Transverse colon (tissue), 3 donors: ENCODE results near the gene VWA3A.

Experiments
- CTCF ChIP-seq, 5 experiments: fragments of 200-600 bp in 3 of 5; fragments of 450-650 bp in 2 of 5; sonication (generic) in 3 of 5; IDR thresholded peaks; 1 replicate in 2 of 5; 2 replicates in 3 of 5; pipeline ENCODE4 v1.5.1; 2016 to 2017; ENCODE audit warnings: antibody characterized with exemption in 5 of 5, inconsistent platforms in 3 of 5, mild to moderate bottlenecking in 2 of 5, moderate library complexity in 1 of 5
- POLR2A ChIP-seq: fragments of 450-650 bp; IDR thresholded peaks from one replicate; pipeline ENCODE4 v1.6.1; 2016; ENCODE audit warnings: antibody characterized with exemption, mild to moderate bottlenecking, moderate library complexity

- TF ChIP-seq CTCF (IDR thresholded peaks at IDR 0.05): no peak
- no peak for TF ChIP-seq POLR2A
These were observed at the start of gene VWA3A for GRCh38 chr16:22092143-22092933.
